ELR (cell line): ENCODE measurements around the gene CNKSR2.

Experiments
- DNase-seq: peaks from one replicate; pipeline ENCODE4 v3.0.0-alpha.2; 2015; ENCODE audit warnings: low read depth

CNKSR2 gene

DNA sequence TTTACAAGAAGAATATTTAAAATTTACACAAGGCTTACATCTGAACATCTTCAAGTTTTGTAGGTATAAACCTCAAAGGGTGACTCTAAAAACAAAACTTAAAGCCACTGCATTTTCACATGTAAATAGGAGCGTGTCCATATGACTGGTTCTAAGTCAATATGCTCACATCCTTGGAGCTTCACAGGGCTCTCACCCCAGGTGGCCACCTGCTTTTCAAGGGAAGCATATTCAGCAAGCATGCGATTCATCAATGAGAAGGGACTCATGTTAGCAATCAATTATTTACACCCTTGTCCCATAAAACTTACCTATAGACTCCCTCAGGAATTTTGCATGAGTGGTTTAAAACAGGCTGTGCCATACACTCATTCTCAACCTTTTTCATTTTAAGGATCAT lies 301.7 kb downstream of the CNKSR2 start:
- no peak for DNase-seq

DNA sequence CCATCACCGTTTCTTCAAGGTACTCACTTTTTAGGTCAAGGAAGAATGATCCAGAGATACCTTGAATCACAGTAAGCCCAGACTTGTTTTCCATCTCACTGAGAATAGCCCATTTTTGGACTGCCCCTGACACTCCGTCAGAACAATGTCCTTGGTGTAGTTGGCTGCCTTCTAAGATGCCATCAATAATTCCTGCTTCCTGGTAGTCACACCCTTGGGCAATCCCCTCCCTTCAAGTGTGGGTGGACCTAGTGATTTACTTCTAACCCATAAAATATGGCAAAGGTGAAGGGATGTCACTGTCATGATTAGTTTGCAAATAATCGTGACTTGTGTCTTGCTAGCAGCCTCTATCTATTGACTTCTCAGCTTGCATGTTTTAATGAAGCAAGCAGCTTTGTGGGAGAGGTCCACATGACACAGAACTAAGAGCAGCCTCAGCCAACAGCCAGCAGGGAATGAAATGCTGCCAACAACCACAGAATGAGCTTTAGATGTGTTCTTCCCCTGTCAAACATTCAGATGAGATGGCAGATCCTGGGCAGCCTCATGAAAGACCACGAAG lies 303.9 kb downstream of the CNKSR2 start:
- no peak for DNase-seq

DNA sequence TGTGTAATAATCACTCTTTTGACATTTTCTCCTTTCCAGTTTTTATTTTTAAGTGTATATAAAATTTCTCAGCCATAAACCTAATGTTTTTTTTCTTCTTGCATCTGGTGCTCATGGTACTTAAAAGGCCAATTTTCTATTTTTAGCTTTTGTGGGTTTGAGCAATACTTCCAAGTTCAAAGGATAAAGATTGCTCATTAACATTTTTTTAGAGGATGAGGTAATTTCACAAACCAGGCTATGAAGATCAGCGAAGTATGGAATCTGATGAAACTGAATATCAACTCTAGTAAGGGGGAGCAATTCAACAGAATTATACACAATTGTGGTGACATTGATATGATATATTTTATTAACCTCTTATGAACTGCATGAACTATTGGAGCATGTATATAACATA lies 309.7 kb downstream of the CNKSR2 start:
- DNase-seq = no peak

DNA sequence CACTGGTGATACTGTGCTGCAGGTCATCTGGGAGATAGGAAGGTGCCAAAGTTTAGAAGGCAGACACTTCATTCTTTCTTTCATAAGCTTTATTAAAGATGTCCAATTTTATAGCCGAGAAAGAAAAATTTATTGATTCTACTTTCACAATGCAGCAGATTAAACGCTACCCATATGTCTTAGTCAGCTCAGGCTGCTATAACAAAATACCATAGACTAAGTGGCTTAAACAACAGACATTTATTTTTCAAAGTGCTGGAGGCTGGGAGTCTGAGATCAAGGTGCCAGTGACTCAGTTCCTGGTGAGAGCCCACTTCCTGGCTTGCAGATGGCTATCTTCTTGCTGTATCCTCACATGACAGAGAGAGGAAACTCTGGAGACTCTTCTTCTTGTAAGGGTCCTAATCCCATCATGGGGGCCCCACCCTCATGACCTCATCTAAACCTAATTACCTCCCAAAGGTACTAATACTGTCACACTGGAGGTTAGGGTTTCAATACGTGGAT lies 317.3 kb downstream of the CNKSR2 start:
- peak; percentile 60 for DNase-seq

DNA sequence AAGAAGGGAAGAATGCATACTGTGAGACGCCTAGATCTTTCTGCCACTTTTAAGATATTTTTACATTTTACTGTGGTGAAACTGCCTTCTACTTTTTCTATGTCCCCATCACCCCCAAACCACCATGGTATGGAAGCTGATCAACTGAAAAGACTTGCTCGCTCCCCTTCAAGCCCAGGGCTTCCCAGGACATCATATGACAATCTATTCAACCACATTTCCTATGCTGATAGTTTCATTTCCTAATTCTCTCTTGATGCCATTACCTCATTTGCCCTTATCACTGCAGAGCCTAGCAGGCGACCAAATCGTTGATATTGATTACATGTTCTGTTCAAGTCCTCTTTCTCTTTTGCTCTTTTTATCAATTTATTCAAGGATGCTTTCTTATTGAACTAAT lies 324.1 kb downstream of the CNKSR2 start:
- no peak for DNase-seq

DNA sequence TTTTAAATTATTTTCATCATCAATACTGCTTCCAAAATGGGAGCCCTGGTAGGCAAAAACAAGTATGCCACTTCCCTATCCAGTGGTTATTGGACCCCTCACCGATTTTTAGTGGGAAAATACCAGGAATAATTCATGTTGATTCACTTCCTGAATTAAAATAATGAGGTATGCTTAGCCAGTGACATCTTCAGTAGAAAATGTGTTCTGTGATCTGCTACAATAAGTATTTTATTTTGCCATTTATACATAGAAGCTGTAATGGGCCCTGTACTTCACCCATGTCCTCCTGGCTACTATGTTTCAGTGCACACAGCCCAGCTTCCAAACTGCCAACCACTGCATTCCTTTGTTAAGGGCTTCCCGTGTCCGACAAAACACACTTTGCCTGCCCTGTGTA lies 324.9 kb downstream of the CNKSR2 start:
- DNase-seq = peak; percentile 39

DNA sequence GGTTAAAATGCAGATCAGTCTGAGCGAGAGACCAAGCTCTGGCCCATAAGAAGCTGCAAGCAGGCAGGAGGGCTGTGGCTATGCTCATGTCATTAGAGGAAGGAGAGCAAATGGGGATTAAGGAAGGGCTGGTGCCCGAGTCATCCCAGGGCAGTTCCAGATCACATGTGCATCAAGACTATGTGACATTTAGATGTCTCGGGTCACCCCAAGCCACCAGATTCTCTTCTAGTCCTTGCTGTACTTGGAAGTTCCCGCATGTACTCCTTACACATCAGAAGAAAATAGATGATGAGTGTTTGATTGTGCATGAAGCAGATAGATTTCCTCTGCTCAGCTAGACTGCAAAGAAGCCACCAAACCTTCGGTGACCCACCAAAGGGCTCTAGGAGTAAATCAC lies 326.1 kb downstream of the CNKSR2 start:
- DNase-seq = no peak

DNA sequence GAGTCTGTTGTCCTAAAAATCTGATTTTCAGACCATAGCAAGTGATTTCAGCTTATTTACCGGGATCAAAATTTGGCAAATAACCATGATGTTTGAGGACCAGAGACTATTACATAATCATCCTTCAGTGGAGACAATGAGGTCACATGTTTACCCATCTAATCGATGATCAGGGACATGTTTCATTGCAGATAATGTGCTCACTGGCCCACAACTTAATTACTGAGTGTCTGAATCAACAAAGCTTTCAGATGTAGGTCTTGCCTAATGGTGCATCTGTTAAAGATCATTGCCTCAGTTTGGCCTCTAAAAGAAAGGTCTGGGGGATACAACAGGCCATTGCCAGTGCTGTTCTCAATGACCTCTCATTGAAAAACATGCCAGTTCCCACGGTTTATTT lies 326.7 kb downstream of the CNKSR2 start:
- no peak for DNase-seq

DNA sequence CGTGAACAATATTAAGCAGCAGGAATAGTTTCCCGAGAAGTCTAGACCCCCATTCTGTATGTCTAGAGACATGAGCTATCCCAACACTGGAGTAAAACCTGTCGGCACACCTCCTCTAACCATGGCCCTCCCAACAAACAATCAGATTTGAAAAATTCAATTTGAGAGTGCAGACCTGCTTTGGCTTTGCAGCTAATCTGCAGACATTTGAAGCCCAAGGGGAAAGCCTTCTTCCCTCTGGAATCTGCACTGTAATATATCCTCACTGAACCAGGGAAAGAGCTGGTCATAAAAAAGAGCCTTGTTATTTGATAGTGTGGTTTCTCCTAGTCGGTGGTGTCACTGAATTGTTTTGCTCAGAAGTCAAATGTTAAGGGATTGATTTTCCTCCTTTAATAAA lies 328.5 kb downstream of the CNKSR2 start:
- DNase-seq = no peak
